ENCODE data around the gene PAIP2. TPM values are rescaled to one million over a fixed set of nuclear protein-coding genes. Genes with fewer than 3 reads are reported as not detected.

Gene PAIP2
- total RNA-seq, 1 experiment from 2014 or later: 108 TPM

GRCh38 chr5:139297439-139298133 is 44.1 kb upstream of the PAIP2 start (continued):
- TF ChIP-seq ZBTB33 (IDR thresholded peaks at IDR 0.05; ENCODE audit: extremely low read depth, insufficient replicate concordance, low read length) (no peak), CEBPB (IDR thresholded peaks at IDR 0.05; ENCODE audit: low read depth) (no peak), CTCF (IDR thresholded peaks at IDR 0.05 in 2 of 3, conservative IDR thresholded peaks at IDR 0.05 in 1 of 3; ENCODE audit: borderline replicate concordance in 1 of 3, insufficient read depth in 1 of 3, low read depth in 2 of 3, low read length in 2 of 3) (no peak), EZH2phosphoT487 (IDR thresholded peaks at IDR 0.05; ENCODE audit: borderline replicate concordance) (no peak), POLR2A (IDR thresholded peaks at IDR 0.05; ENCODE audit: borderline replicate concordance, extremely low read depth, insufficient read depth, insufficient read length) (no peak), YY1 (IDR thresholded peaks at IDR 0.05; ENCODE audit: extremely low read depth, insufficient replicate concordance, low read depth, low read length) (no peak), EGR1 (IDR thresholded peaks at IDR 0.05; ENCODE audit: low read depth) (no peak), POLR2AphosphoS5 (IDR thresholded peaks at IDR 0.05; ENCODE audit: low read depth, low read length) (no peak), SP1 (IDR thresholded peaks at IDR 0.05; ENCODE audit: low read depth) (no peak)

- BruUV-seq (replicated peaks): no TSS peak
- no peaks in the 10 kb centered on the region for H3K9me2 ChIP-seq (ENCODE audit: insufficient read depth)
- peaks cover 73% of the 10 kb centered on the region; the same call in 1 of the 2 replicates for H4K20me1 ChIP-seq (ENCODE audit: insufficient read depth)
- intact Hi-C loops (cut with micrococcal nuclease): no loop called here
- no peak for ATAC-seq
- no peak overlapping the region for H3K27ac ChIP-seq (ENCODE audit: low read depth, low read length)
- H3K36me3 ChIP-seq (ENCODE audit: control insufficient read depth in 1 of 2, insufficient read depth in 2 of 2, low read length in 2 of 2): peaks cover 0 to 8% of the 10 kb centered on the region in 2 experiments; a peak in 1 of 4 replicates
- ChIA-PET POLR2A (no interaction called here), CTCF (no interaction called here), RAD21 (ENCODE audit: low non-redundant PET in 1 of 2, low total read pairs in 2 of 2, uncharacterized antibody in 2 of 2, unreplicated experiment in 2 of 2) (no interaction called here)
- peaks cover 98% of the 10 kb centered on the region for H3K79me2 ChIP-seq (ENCODE audit: insufficient read depth, low read length)
- H2AFZ ChIP-seq (ENCODE audit: low read depth, low read length, poor library complexity, severe bottlenecking): no peak overlapping the region
- DNase-seq (ENCODE audit: low read depth, low spot score): no peak
- H3K4me3 ChIP-seq (replicated peaks in 1 of 2; ENCODE audit: low read depth in 1 of 2, low read length in 2 of 2): no peak overlapping the region
- H3K4me2 ChIP-seq (ENCODE audit: low read length): no peak overlapping the region
- no peaks in the 10 kb centered on the region for H3K9me3 ChIP-seq (ENCODE audit: control insufficient read depth in 1 of 2, insufficient read depth in 1 of 2, low read depth in 1 of 2, low read length in 2 of 2)
- H3K4me1 ChIP-seq (ENCODE audit: control insufficient read depth in 1 of 2, insufficient read depth in 2 of 2, low read length in 2 of 2): peaks cover 22 to 48% of the 10 kb centered on the region in 2 experiments
- no peak overlapping the region for H3K9ac ChIP-seq (ENCODE audit: low read length)
- H3K27me3 ChIP-seq (ENCODE audit: insufficient read depth, low read length): no peaks in the 10 kb centered on the region
- TF ChIP-seq CTCF (IDR thresholded peaks at IDR 0.05 in 2 of 3, conservative IDR thresholded peaks at IDR 0.05 in 1 of 3; ENCODE audit: borderline replicate concordance in 1 of 3, insufficient read depth in 1 of 3, low read depth in 2 of 3, low read length in 2 of 3) (no peak), TCF7L2 (IDR thresholded peaks at IDR 0.05; ENCODE audit: borderline replicate concordance, extremely low read depth, insufficient read depth, insufficient read length) (no peak), MAX (IDR thresholded peaks at IDR 0.05) (no peak), CEBPB (IDR thresholded peaks at IDR 0.05; ENCODE audit: low read depth) (no peak), ZFX (IDR thresholded peaks at IDR 0.05) (no peak), EZH2phosphoT487 (IDR thresholded peaks at IDR 0.05; ENCODE audit: borderline replicate concordance) (no peak), POLR2A (IDR thresholded peaks at IDR 0.05; ENCODE audit: borderline replicate concordance, extremely low read depth, insufficient read depth, insufficient read length) (no peak), SP1 (IDR thresholded peaks at IDR 0.05; ENCODE audit: low read depth) (no peak), YY1 (IDR thresholded peaks at IDR 0.05; ENCODE audit: extremely low read depth, insufficient replicate concordance, low read depth, low read length) (no peak), EZH2 (IDR thresholded peaks at IDR 0.05) (no peak), SRF (IDR thresholded peaks at IDR 0.05; ENCODE audit: low read depth) (no peak), RAD21 (IDR thresholded peaks at IDR 0.05; ENCODE audit: low read depth) (no peak)
Measured at GRCh38 chr5:139298242-139298641, 43.4 kb upstream of the PAIP2 start.

Data from HCT116 (cell line).